ENCODE data around the gene PHRF1.

DNA sequence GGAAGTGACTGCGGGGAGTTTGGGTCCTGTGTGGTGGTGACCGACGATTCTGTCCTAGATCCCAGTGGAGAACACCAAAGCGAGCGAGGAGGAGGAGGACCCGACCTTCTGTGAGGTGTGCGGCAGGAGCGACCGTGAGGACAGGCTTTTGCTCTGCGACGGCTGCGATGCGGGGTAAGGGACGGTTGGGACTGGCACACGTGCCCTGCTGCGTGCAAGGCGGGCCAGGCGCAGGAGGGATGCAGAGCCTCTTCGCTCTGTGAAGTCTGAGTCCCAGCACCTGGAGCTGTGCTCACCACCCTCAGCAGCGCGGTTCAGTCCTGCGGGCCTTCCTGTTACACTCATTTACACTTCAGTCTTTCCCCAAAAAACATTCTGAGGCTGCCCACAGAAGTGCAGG, 16.2 kb downstream of the PHRF1 start:
- TF ChIP-seq, protein P1, sequence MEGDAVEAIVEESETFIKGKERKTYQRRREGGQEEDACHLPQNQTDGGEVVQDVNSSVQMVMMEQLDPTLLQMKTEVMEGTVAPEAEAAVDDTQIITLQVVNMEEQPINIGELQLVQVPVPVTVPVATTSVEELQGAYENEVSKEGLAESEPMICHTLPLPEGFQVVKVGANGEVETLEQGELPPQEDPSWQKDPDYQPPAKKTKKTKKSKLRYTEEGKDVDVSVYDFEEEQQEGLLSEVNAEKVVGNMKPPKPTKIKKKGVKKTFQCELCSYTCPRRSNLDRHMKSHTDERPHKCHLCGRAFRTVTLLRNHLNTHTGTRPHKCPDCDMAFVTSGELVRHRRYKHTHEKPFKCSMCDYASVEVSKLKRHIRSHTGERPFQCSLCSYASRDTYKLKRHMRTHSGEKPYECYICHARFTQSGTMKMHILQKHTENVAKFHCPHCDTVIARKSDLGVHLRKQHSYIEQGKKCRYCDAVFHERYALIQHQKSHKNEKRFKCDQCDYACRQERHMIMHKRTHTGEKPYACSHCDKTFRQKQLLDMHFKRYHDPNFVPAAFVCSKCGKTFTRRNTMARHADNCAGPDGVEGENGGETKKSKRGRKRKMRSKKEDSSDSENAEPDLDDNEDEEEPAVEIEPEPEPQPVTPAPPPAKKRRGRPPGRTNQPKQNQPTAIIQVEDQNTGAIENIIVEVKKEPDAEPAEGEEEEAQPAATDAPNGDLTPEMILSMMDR (IDR thresholded peaks at IDR 0.05): no peak
- no peak for TF ChIP-seq POLR2AphosphoS5 (IDR thresholded peaks at IDR 0.05)
